SW480 (cell line): ENCODE measurements around the gene OR8D2.

ENCODE experiments used
- DNase-seq: peaks from one replicate; pipeline ENCODE4 v3.0.0-alpha.2; 2016; ENCODE audit warnings: low spot score

The OR8D2 gene

GRCh38 chr11:124320097-124320496 lies at the start of gene OR8D2:
OR8D2 (minus strand) TSS chr11:124320197; CDS start chr11:124320197, 0 bp downstream.
- no peak for DNase-seq

DNA sequence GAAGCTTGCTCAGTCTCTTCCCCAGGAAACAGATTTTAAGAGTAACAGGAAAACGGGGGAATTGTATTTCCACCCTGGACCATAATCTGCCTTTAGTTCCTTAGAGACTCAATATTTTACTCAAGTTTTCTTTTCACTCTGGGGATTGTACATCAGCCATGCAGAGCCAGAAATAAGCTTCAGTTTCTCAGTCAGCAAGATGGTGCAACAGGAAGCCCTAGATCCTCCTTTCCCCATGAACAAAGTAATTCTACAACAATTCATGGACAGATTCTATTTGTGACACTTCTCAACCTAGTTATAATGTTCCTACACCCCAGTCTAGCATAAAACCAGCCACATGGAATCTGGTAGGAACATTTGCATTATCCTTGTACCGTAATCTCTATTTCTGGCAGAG lies 39.6 kb upstream of the OR8D2 start:
- DNase-seq, result no peak

GRCh38 chr11:124346311-124346955 lies 26.4 kb upstream of the OR8D2 start:
- no peak for DNase-seq

DNA sequence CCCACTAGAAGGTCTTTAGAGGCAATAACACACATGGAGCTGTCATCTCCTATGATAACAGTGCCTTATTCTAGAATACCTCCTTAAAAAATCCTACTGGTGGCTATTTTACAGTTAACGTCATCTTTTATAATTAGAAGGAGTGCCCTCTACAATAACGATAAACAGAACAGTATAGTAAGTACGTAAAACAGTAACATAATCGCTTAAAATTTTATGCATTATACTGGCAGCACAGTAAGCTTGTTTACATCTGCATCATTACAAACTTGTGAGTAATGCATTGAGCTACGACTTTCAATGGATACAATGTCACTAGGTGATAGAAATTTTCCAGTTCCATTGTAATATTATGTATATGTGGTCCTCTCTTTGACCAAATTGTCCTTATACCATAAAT lies 24.3 kb upstream of the OR8D2 start:
- DNase-seq, result no peak

DNA sequence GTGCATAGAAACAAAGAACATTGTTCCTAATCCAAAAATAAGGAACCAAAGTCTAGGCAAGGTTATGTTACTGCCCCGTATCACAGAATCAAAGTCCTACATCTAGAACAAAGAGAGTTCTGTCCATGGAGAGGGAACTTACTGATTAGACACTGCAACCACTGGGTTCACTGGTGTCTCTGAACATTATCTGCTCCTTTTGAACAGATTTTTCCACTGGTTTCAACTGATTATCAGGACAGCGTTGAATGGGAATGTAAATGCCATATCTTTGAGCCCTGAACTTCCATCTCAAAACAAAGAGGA lies 20.1 kb upstream of the OR8D2 start:
- no peak for DNase-seq

- no peak for DNase-seq
Measured at GRCh38 chr11:124339396-124340141, 19.6 kb upstream of the OR8D2 start.

GRCh38 chr11:124331873-124332272 lies 11.9 kb upstream of the OR8D2 start:
- DNase-seq, result no peak

GRCh38 chr11:124329787-124330478 lies 9.9 kb upstream of the OR8D2 start:
- peak; percentile 8 for DNase-seq

- no peak for DNase-seq
Measured at GRCh38 chr11:124327775-124328174, 7.8 kb upstream of the OR8D2 start.

- DNase-seq, result no peak
Measured at GRCh38 chr11:124322356-124322755, 2.4 kb upstream of the OR8D2 start.

- DNase-seq, result peak; percentile 14
Measured at GRCh38 chr11:124315052-124315451, 4.9 kb downstream of the OR8D2 start.

DNA sequence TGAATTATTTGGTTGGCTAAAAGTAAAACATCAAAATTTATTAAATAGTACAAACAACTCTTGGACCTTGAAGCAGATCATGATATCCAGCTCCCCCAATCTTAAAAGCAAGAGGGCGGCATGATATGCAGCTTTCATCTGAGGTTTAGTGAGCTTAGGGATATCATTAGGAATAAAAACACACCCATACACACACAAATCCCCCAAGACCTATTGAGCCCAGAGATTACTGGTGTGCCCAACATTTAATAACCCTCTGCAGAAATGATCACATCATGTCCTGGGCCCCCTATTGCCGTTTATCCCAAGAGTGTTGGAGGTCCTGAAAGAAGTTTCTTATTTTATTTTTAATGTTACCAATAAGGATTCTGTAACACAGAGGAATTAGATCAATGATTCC lies 6.1 kb downstream of the OR8D2 start, which contains the start of gene OR8D1:
Gene OR8D1, minus strand, starts transcription at position 101 of the 400 bp plus-strand sequence. CDS start 3,183 bp downstream, outside the sequence.
- no peak for DNase-seq

- no peak for DNase-seq
Measured at GRCh38 chr11:124313131-124313530, 6.9 kb downstream of the OR8D2 start.

DNA sequence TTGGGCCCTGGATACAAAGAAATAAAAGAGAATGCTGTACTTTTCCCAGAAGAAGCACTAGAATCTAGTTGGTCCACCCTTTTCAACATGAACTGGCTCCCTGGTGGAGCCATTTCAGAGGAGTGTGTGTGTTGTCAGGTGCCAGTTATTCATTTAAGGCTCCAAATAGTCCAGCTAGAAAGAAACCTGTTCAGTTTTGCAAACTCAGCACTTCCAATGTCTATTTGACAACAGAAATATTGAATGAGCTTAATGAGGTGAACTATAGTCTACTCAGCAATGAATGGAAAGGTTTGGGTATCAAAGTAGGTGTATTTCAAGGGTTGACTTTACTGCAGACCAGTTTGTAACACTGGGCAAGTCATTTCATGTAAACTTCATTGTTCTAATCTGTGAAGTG lies 8.3 kb downstream of the OR8D2 start:
- DNase-seq, result no peak

- no peak for DNase-seq
Measured at GRCh38 chr11:124311269-124311668, 8.7 kb downstream of the OR8D2 start.

GRCh38 chr11:124310721-124311120 lies 9.3 kb downstream of the OR8D2 start:
- no peak for DNase-seq

- DNase-seq, result no peak
Measured at GRCh38 chr11:124307093-124307492, 12.9 kb downstream of the OR8D2 start.

- DNase-seq, result no peak
Measured at GRCh38 chr11:124302347-124303125, 17.5 kb downstream of the OR8D2 start.

GRCh38 chr11:124301548-124301947 lies 18.4 kb downstream of the OR8D2 start:
- no peak for DNase-seq

- no peak for DNase-seq
Measured at GRCh38 chr11:124297921-124298320, 22.1 kb downstream of the OR8D2 start.

- no peak for DNase-seq
Measured at GRCh38 chr11:124296016-124296415, 24.0 kb downstream of the OR8D2 start.

DNA sequence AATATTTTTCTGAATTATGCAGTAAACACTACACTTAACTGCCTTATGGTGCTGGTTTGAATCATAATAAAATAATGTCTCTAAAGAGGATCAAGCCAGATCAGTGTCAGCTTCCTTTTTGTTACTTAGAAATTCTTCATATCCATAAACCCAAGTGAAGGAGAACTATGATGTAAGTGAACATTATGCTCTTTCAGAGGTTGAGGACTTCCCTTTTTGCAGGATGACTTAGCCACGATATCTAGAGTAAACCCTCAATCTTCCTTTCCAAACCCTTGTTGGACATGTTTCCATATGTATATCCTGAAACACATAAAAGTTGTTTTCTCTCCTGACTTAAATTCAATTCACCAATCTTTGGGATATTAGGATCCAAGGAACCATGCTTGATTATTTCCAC lies 25.3 kb downstream of the OR8D2 start:
- no peak for DNase-seq
